Stromal cell of bone marrow (primary cell): ENCODE data around the gene KRI1.
"Not testable (repeated sequence)": the region's sequence is repeated elsewhere in the genome, so short reads cannot be mapped to it uniquely, and the experiment has no call there.

Experiments used
- DNase-seq: peaks from one replicate; pipeline ENCODE4 v3.0.0-alpha.2; 2012; ENCODE audit warnings: low read depth

The KRI1 gene

DNA sequence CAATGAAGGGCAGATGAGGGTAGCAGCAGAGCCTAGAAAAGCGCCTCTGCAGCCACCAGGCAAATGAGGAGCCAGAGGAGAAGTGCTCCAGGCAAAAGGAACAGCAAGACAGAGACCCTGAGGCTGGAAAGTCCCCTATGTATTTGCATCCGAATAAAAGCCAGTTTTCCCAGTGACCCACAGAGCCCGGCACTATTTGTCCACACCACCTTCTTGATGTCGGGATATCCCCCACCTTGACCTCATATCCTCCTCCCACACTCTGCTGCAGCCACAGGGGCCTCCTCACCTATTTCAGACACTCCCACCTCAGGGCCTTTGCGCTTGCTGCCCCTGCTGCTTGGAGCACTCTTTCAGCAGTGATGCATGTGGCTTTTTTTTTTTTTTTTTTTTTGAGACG lies 15.5 kb downstream of the KRI1 start:
- DNase-seq, result no peak

DNA sequence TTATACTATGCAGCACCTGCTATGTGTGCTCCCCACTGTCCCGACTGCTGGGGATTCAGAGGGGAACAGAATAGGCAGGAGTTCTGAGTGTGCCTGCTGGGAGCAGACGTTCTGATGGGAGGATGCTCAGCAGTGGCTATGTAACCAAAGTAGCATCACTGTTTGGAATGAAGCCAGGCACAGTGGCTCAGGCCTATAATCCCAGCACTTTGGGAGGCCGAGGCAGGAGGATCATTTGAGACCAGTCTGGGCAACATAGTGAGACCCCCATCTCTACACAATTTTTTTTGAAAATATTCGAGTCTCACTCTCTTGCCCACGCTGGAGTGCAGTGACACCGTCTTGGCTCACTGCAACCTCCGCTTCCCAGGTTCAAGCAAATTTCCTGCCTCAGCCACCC lies 16.1 kb downstream of the KRI1 start:
- no peak for DNase-seq

DNA sequence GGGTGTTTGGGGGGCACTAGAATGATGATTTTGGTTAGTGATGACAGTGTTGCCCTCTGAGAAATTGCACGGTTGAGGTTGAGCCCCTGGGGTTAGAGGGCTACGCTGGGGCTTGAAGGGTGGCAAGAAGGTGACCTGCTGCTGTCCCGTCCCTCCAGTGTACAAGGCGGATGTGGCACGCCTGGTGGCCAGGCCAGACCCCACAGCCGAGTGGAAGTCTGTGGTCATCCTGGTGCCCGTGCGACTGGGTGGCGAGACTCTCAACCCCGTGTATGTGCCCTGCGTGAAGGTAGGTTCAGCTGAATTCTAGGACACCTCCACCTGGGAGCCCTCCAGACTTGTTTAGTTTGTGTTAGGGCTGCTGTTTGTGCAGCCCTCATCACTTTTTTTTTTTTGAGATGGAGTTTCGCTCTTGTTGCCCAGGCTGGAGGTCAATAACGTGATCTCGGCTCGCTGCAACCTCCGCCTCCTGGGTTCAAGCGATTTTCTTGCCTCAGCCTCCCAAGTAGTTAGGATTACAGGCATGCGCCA lies 17.0 kb downstream of the KRI1 start:
- DNase-seq, result no peak

DNA sequence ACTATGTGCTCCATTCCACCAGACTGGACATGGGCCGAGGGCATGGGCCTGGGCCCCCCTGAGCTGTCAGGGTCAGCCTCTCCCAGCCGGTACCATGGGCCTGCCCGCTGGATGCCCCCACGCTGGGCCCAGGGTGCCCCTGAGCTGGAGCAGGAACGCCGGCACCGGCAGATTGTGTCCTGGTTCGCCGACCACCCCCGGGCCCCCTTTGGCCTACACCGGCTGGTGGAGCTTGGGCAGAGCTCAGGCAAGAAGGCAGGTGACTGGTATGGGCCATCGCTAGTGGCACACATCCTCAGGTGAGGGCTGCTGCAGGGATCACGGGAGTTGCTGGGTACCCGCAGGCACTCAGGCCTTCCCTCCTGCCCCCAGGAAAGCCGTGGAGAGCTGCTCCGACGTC lies 19.0 kb downstream of the KRI1 start:
- DNase-seq, result no peak

DNA sequence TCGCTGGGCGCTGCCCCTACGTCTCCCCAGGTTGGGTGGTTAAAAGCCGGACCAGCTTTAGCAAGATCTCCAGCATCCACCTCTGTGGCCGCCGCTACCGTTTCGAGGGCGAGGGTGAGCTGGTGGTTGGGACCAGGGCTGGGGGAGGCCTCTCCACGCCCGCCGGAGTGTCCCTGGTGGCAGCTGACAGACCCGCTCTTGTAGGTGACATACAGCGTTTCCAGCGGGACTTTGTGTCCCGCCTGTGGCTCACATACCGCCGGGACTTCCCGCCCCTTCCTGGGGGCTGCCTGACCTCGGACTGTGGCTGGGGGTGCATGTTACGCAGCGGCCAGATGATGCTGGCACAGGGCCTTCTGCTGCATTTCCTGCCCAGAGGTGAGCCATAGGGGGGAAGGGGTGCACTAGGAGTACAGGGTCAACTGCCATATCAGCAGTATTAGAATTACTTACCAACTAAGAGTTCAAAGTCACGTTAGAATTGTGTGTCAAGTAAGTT lies 21.0 kb downstream of the KRI1 start:
- DNase-seq, result no peak

DNA sequence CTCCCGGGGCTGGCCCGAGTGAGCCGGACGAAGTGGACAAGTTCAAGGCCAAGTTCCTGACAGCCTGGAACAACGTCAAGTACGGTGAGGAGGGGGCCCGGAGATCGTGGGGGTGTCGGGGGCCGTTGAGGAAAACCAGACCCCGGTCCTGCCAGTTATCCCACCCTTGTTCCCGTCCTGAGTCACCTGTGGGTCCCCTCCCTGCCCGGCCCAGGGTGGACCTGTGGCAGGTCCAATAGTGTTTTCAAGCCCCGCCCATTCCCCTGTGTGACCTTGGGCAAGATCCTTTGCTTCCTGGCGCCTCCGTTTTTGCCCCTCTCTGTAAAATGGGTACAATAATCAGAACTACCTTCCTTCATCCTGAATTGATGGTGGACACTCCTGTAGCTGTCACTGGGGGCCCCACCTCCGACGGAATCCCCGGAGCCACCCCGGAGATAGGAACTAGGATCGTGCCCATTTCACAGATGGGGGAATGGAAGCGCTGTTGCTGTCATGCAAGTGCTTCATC lies 21.5 kb downstream of the KRI1 start:
- DNase-seq, result no peak

DNA sequence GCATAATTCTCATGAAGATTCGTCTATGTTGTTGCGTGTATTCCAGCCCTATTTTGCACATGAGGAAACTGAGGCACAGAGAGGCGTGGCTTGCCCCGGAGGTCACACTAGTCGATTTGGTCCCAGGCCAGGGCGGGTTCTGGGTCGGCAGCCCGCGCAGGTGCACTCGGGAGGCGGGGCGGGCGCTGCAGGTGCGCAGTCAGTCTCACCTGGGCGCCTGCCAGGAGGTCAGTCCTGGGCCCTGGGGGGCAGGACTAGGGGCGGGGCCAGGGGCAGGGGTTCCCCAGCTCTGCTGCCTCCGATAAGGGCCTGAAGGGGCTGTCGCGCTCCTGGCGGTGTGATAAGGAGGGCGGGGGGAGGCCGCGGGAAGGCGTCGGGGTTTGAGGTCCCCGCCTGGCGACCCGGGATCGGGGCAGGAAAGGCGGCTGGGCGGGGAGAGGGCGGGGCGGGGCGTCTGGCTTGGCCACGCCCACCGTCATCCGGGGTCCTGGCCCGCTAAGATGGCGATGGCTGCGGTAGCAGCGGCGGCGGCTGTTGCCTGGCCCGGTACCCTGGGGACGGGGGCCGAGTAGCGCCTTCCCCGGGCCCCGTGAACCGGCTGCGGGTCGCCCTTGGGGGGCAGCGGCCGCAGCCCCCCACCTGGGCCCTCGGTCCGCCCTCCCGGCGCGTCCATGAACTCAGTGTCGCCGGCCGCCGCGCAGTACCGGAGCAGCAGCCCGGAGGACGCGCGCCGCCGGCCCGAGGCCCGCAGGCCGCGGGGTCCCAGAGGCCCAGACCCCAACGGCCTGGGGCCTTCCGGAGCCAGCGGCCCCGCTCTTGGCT lies 22.2 kb downstream of the KRI1 start, which contains the start of gene ATG4D:
ATG4D (plus strand) TSS at position 485 of the 822 bp plus-strand sequence; CDS start at position 672, 187 bp downstream.
- peak; percentile 39 for DNase-seq

DNA sequence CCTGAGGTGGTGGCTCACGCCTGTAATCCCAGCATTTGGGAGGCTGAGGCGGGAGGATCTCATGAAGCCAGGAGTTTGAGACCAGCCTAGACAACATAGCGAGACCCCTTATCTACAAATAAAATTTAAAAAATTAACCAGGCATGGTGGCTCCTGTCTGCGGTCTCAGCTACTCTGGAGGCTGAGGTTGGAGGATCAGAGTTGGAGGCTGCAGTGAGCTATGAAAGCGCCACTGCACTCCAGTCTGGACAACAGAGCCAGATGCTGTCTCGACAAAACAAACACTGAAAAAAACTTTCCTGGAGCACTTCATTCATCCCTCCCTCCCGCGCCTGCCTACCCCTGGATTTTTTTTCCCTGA lies 22.8 kb downstream of the KRI1 start:
- DNase-seq, result no peak

DNA sequence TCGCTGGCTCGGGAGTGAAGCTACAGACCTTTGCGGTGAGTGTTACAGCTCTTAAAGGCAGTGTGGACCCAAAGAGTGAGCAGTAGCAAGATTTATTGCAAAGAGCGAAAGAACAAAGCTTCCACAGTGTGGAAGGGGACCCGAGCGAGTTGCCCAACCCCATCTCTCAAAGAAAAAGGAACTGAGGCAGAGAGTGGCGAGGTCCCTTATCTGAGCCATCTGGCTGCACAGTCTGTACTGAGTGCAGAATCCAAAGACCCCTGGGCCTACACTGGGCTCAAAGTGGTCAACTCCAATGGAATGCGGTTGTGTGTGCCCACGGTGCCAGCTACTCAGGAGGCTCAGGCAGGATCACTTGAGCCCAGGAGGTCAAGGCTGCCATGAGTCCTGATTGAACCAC lies 26.8 kb downstream of the KRI1 start:
- not testable (repeated sequence) for DNase-seq

DNA sequence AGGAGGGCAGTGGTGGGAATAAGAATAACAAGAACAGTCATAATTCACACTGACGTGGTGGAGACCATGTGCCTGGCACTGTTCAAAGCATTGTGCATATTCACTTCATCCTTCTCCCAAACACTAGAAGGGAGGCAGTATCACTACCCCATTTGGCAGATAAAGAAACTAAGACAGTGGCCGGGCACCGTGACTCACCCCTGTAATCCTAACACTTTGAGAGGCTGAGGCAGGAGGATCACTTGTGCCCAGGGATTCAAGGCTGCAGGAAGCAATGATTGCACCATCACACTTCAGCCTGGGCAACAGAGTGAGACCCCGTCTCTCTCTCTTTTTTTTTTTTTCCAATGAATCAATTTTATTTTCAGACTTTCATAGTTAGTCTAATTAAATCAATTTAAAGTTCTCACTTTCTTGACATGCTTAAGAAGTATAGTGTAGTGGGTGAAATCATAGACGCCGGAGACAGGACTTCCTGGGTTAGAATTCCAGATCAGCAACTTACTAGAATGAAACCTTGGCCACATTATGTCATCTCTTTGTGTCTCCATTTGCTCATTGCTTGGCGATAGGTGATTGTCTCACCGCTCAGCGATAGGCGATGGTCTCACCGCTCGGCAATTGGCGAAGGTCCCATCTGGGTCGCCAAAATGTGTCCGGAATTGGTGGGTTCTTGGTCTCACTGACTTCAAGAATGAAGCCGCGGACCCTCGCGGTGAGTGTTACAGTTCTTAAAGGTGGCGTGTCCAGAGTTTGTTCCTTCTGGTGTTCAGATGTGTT lies 27.4 kb downstream of the KRI1 start:
- DNase-seq, result no peak

DNA sequence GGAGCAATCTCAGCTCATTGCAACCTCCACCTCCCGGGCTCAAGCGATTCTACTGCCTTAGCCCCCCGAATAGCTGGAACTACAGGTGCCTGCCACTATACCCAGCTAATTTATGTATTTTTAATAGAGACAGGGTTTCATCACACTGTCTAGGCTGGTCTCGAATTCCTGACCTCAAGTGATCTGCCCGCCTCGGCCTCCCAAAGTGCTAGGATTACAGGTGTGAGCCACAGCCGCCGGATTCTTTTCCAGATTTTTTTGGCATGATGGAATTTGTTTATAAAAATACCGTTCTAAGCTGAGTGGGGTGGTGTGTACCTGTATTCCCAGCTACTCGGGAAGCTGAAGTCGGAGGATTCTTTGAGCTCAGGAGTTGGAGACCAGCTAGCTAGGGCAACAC lies 28.1 kb downstream of the KRI1 start:
- no peak for DNase-seq

DNA sequence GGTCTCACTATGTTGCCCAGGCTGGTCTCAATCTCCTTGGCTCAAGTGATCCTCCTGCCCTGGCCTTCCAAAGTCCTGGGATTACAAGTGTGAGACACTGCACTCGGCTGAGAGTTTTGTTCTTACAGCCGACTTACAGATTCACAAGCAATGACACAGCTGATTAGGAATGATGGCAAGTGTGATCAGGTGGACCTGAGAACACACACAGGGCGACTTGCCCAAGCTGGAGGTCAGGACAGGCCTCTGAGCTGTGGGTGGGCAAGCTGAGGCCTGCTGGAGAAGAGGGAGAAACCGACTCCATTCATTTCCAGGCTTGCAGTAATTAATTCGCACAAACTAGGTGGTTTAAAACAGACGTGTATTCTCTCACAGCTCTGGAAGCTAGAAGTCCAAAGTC lies 30.2 kb downstream of the KRI1 start:
- no peak for DNase-seq

DNA sequence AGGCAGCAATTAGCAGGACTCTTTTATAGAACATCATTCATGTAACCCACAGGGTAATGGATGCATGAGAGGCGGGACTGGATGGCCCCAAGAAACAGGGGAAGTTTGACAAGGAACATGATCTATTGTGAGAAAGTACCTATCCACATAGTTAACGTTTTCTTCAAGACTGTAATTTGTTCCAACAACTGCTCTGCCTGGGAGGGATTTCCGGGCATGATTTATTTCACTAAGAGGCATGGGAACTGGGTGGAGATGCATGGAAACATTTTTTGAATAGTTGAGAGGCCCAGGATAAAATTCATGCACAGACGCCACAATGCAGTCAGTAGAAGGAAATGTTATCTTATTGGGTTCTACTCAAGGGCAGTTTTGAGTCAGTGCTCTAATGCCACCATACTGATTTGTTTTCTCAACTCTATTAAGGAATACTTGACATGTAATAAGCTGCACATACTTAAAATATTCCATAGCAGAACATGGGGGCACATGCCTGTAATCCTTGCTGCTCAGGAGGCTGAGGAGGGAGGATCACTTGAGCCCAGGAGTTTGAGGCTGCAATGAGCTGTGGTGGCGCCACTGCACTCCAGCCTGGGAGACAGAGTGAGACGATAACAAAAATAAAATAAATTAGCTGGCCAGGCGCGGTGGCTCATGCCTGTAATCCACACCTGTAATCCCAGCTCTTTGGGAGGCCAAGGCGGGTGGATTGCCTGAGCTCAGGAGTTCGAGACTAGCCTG lies 32.0 kb downstream of the KRI1 start:
- DNase-seq, result peak; percentile 68

DNA sequence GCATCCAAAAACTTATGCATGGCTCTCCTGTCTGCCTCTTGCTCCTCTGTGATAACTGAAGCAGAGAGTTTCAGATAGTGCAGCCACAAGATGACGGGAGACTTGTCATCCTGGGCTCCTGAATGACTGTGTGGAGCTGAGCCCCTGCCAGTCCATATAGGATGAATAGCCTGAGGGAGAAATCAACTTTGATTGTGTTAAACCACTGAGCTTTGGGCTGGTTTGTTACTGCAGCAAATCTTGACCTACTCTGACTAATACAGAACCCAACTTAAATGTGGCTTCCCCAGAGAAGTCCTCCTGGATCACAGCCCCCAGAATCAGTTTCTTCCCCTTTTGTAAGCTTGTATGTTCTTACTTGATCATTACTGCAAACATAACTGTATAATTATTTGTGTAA lies 33.4 kb downstream of the KRI1 start:
- no peak for DNase-seq

DNA sequence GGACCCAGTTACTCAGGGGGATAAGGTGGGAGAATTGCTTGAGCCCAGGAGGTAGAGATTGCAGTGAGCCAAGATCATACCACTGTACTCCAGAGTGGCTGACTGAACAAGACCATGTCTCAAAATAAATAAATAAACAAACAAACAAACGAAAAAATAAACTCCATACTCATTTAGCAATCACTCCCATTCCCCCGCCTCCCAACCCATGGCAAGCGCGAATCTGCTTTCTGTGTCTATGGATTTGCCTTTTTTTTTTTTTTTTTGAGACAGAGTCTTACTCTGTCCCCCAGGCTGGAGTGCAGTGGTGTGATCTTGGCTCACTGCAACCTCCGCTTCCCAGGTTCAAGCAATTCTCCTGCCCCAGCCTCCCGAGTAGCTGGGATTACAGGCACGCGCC lies 38.9 kb downstream of the KRI1 start:
- not testable (repeated sequence) for DNase-seq

DNA sequence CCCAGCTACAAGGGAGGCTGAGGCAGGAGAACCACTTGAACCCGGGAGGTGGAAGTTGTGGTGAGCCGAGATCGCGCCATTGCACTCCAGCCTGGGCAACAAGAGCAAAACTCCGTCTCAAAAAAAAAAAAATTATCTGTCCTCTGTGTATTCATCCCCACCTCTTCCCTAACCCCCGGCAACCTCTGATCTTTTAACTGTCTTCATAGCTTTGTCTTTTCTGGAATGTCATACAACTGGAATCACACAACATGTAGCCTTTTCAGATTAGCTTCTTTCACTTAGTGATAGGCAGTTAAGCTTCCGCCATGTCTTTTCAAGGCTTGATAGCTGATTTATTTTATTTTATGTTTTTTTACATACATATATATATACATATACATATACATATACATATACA lies 40.2 kb downstream of the KRI1 start:
- DNase-seq, result no peak

DNA sequence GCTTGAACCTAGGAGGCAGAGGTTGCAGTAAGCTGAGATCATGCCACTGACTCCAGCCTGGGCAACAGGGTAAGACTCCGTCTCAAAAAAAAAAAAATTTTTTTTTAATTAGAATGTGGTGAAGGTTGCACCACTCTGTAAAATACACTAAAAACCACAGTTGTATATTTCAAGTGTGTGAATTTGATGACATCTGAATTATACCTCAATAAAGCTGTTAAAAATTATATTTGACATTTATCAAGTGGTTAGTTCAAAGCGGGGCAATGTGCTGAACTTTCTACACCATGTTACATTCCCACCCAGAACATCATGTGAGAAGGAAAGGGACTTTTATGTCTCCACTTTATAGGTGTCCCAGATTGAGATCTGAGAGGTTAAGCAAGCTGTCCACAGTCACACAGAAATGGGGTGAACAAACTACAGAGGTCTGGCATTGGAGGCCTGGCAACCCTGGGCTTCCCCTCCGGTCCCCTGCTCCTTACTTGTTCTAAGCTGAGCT lies 42.6 kb downstream of the KRI1 start:
- no peak for DNase-seq

DNA sequence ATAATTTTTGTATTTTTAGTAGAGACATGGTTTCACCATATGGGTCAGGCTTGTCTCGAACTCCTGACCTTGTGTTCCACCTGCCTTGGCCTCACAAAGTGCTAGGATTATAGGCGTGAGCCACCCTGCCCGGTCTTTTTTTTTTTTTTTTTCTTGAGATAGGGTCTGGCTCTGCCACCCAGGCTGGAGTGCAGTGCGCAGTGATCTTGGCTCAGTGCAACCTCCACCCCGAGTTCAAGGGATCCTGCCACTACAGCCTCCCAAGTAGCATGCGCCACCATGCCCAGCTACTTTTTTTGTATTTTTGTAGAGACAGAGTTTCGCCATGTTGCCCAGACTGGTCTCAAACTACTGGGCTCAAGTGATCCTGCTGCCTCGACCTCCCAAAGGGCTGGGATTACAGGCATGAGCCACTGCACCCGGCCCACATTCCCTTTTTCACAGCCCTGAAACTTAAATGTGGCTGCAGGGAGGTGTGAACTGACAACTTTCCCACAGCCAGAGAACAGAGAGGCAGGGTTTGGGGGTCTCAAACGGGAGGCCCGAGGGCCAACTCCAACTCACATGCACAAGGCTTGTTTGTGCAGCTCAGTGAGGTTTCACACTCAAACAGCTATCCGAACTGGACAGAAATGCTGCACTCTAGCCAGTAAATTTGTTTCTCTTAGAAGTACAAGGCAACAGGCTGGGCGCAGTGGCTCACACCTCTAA lies 44.2 kb downstream of the KRI1 start:
- DNase-seq, result no peak

DNA sequence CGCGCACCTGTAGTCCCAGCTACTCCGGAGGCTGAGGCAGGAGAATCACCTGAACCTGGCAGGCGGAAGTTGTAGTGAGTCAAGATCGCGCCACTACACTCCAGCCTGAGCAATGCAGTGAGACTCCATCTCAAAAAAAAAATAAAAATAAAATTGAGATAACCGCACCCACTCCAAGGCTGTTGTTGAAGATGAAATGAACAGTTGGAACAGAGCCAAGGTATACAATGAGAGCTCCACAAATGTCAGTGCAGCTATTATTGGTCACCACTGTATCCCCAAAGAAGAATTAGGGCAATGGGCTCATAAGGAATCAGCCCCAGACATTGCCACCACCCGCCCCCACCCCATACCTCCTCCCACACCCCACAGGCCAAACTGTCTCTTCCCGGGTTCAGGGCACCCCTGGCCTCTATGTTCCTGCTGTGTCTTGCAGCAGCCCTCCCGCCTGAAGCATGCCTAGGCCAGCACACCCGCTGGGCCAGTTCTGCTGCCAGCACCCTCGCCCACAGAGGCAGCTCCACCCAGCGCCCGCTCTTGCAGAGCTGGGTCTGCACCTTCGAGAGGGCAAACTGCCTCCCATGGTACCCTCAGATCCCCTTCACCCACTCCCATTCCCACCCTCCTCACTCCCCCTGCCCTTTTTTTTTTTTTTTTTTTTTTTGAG lies 45.0 kb downstream of the KRI1 start:
- no peak for DNase-seq

DNA sequence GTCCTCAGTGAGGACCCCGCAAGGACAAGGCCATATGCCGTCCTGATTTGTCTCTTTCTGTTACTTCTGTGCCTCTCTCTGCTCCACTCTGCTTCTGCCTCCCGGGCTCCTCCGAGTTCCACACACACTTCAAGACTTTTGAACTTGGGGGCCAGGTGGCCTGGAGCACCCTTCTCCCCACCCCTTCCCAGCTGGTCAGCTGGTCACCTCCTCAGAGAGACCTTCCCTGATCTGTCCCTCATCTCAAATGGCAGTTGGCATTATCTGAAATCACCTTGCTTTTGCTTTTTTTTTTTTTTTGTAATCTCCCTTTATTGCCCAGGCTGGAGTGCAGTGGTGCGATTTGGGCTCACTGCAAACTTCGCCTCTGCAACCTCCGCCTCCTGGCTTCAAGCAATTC lies 46.4 kb downstream of the KRI1 start:
- DNase-seq, result no peak
